IMR-90 (cell line): ENCODE data around the gene PYY. TPM values are rescaled to one million over a fixed set of nuclear protein-coding genes. Genes with fewer than 3 reads are reported as not detected.

Source experiments
- ATAC-seq: fragments of 200-7000 bp; cut with Tn5 transposase; 2 replicates; pipeline ENCODE4 v1.9.1; 2020; ENCODE audit warnings: low read depth, mild to moderate bottlenecking, moderate library complexity
- BruUV-seq: library from RNA; stranded (reverse); fragments of 400-500 nt; replicated peaks from 2 replicates; lab custom pipeline; 2021; lab: Mats Ljungman, UMichigan
- CTCF ChIA-PET: fragments of 300-600 bp; formaldehyde crosslinking; extraction: SDS; loops from one replicate; lab custom pipeline; 2021; ENCODE audit warnings: antibody characterized with exemption; lab: Yijun Ruan, JAX
- POLR2A ChIA-PET: fragments of 300-600 bp; sonication (Branson Sonifier 250); formaldehyde crosslinking; loops from one replicate; lab custom pipeline; 2022; ENCODE audit warnings: antibody characterized with exemption; ENCODE audit not compliant: unreplicated experiment; lab: Charles Lee
- DNase-seq: peaks from one replicate; pipeline ENCODE4 v3.0.0; 2013
- H2AFZ ChIP-seq: replicated peaks from 2 replicates; pipeline ENCODE3; 2013; ENCODE audit warnings: low read length, mild to moderate bottlenecking; ENCODE audit not compliant: poor library complexity
- H2AK5ac ChIP-seq: 2 replicates; pipeline ENCODE4 v1.6.1; 2013; ENCODE audit warnings: low read depth, low read length, inconsistent platforms
- H2AK9ac ChIP-seq: replicated peaks from 2 replicates; pipeline ENCODE3; 2013; ENCODE audit warnings: mild to moderate bottlenecking, low read depth, low read length, moderate library complexity; ENCODE audit not compliant: poor library complexity
- H2BK120ac ChIP-seq: 2 replicates; pipeline ENCODE4 v1.6.1; 2013; ENCODE audit warnings: low read depth, low read length, inconsistent platforms
- H2BK15ac ChIP-seq: 3 replicates; pipeline ENCODE4 v1.6.1; 2013; ENCODE audit warnings: low read depth, low read length, inconsistent platforms
- H2BK20ac ChIP-seq: 2 replicates; pipeline ENCODE4 v1.6.1; 2013; ENCODE audit warnings: low read depth, mild to moderate bottlenecking, inconsistent platforms, low read length, moderate library complexity
- H2BK5ac ChIP-seq: 2 replicates; pipeline ENCODE4 v1.6.1; 2013; ENCODE audit warnings: mild to moderate bottlenecking, low read depth, low read length, inconsistent platforms; ENCODE audit not compliant: poor library complexity, severe bottlenecking
- H3K14ac ChIP-seq: replicated peaks from 2 replicates; pipeline ENCODE4 v1.6.1; 2013; ENCODE audit warnings: low read depth, low read length, inconsistent platforms
- H3K18ac ChIP-seq: 2 replicates; pipeline ENCODE4 v1.6.1; 2013; ENCODE audit warnings: low read depth, low read length, control low read depth
- H3K23ac ChIP-seq: 2 replicates; pipeline ENCODE4 v1.6.1; 2013; ENCODE audit warnings: low read depth, low read length, inconsistent platforms
- H3K27ac ChIP-seq: 2 replicates; pipeline ENCODE4 v1.5.1; 2013; ENCODE audit warnings: mild to moderate bottlenecking, control low read depth, low read length; ENCODE audit not compliant: insufficient read depth
- H3K27me3 ChIP-seq: 2 replicates; pipeline ENCODE4 v1.6.1; 2013; ENCODE audit warnings: low read length; ENCODE audit not compliant: control insufficient read depth, insufficient read depth
- H3K36me3 ChIP-seq: 2 replicates; pipeline ENCODE4 v1.6.1; 2013; ENCODE audit warnings: low read length, mixed read lengths; ENCODE audit not compliant: control insufficient read depth, insufficient read depth
- H3K4ac ChIP-seq: 2 replicates; pipeline ENCODE4 v1.6.1; 2013; ENCODE audit warnings: low read depth, low read length, inconsistent platforms
- H3K4me1 ChIP-seq: 2 replicates; pipeline ENCODE4 v1.6.1; 2013; ENCODE audit warnings: low read length, mixed read lengths; ENCODE audit not compliant: control insufficient read depth, insufficient read depth
- H3K4me2 ChIP-seq: 2 replicates; pipeline ENCODE4 v1.6.1; 2013; ENCODE audit warnings: low read depth, mild to moderate bottlenecking, control low read depth, low read length, moderate library complexity
- H3K4me3 ChIP-seq: 2 replicates; pipeline ENCODE4 v1.5.1; 2013; ENCODE audit warnings: low read depth, mild to moderate bottlenecking, control low read depth, low read length, moderate library complexity; ENCODE audit not compliant: insufficient read depth
- H3K56ac ChIP-seq: 2 replicates; pipeline ENCODE4 v1.6.1; 2013; ENCODE audit warnings: low read length, inconsistent platforms; ENCODE audit not compliant: insufficient read depth; ENCODE audit errors: extremely low read depth
- H3K79me1 ChIP-seq, 2 experiments: 2 replicates each; pipeline ENCODE4 v1.6.1; 2013; ENCODE audit warnings: low read length in 2 of 2, inconsistent platforms in 1 of 2, low read depth in 1 of 2
- H3K9ac ChIP-seq: 2 replicates; pipeline ENCODE4 v1.6.1; 2013; ENCODE audit warnings: low read depth, low read length, control low read depth
- H3K9me1 ChIP-seq: 2 replicates; pipeline ENCODE4 v1.6.1; 2013; ENCODE audit warnings: low read length, inconsistent platforms; ENCODE audit not compliant: insufficient read depth
- H3K9me3 ChIP-seq: 2 replicates; pipeline ENCODE4 v1.6.1; 2013; ENCODE audit warnings: low read length; ENCODE audit not compliant: control insufficient read depth, insufficient read depth
- H4K20me1 ChIP-seq: 2 replicates; pipeline ENCODE4 v1.6.1; 2013; ENCODE audit warnings: low read length, inconsistent platforms; ENCODE audit not compliant: insufficient read depth
- H4K5ac ChIP-seq: 2 replicates; pipeline ENCODE4 v1.6.1; 2013; ENCODE audit warnings: mild to moderate bottlenecking, low read depth, low read length, control low read depth
- H4K8ac ChIP-seq, 2 experiments: 2 replicates each; pipeline ENCODE4 v1.6.1; 2013; ENCODE audit warnings: low read depth in 2 of 2, low read length in 2 of 2, control low read depth in 1 of 2, inconsistent platforms in 1 of 2
- H4K91ac ChIP-seq: 2 replicates; pipeline ENCODE4 v1.6.1; 2013; ENCODE audit warnings: low read depth, low read length, inconsistent platforms; ENCODE audit not compliant: insufficient read depth
- CEBPB ChIP-seq: IDR thresholded peaks from 2 replicates; pipeline ENCODE4 v1.6.1; 2012; ENCODE audit warnings: low read depth, low read length, improper control_type of control experiment
- CHD1 ChIP-seq: IDR thresholded peaks from 2 replicates; pipeline ENCODE4 v1.6.1; 2012; ENCODE audit warnings: low read depth, low read length, improper control_type of control experiment
- CTCF ChIP-seq: conservative IDR thresholded peaks from 2 replicates; pipeline ENCODE4 v1.5.1; 2012; ENCODE audit warnings: mild to moderate bottlenecking, low read depth, low read length, improper control_type of control experiment
- MAFK ChIP-seq: IDR thresholded peaks from 2 replicates; pipeline ENCODE4 v1.6.1; 2012; ENCODE audit warnings: low read depth, low read length, improper control_type of control experiment
- NFE2L2 ChIP-seq: fragments of 150-350 bp; IDR thresholded peaks from 2 replicates; pipeline ENCODE4 v1.6.1; 2016; ENCODE audit warnings: low read depth, mild to moderate bottlenecking, low read length
- POLR2A ChIP-seq: IDR thresholded peaks from 2 replicates; pipeline ENCODE4 v1.6.1; 2012; ENCODE audit warnings: mild to moderate bottlenecking, low read depth, low read length
- RFX5 ChIP-seq: IDR thresholded peaks from 2 replicates; pipeline ENCODE4 v1.8.0; 2012; ENCODE audit warnings: low read depth, mild to moderate bottlenecking, low read length, moderate library complexity
- SMC3 ChIP-seq: fragments of 150-350 bp; IDR thresholded peaks from 2 replicates; pipeline ENCODE4 v1.6.1; 2016; ENCODE audit warnings: low read depth, mild to moderate bottlenecking, antibody characterized with exemption, low read length, moderate library complexity
- USF2 ChIP-seq: fragments of 150-350 bp; IDR thresholded peaks from 2 replicates; pipeline ENCODE4 v1.6.1; 2017; ENCODE audit warnings: mild to moderate bottlenecking, antibody characterized with exemption, low read length, low read depth
- WGBS, 2 experiments: methylation state at CpG; one replicate each; pipeline versions ENCODE4 v1.1.5 to v1.1.7; 2013; ENCODE audit warnings: missing lambda C conversion rate in 2 of 2; ENCODE audit not compliant: insufficient read length in 1 of 2; ENCODE audit errors: extremely low coverage in 2 of 2; 5-methylcytosine and 5-hydroxymethylcytosine counted together
- dilution Hi-C: fragments of 300-500 bp; cut with HindIII; formaldehyde crosslinking; loops from one replicate; pipeline ENCODE4 v1.14.3; 2018; ENCODE audit warnings: low sequenced_read_pairs; ENCODE audit not compliant: unreplicated experiment
- in situ Hi-C: fragments of 300-500 bp; cut with MboI; formaldehyde crosslinking; loops from 3 replicates; pipeline ENCODE4 v1.14.3; 2019; ENCODE audit warnings: low sequenced_read_pairs, inconsistent platforms, mixed read lengths
- intact Hi-C: fragments of 100-400 bp; cut with micrococcal nuclease; formaldehyde crosslinking; loops from 2 replicates; pipeline ENCODE4 v1.10.0; 2022
- polyA plus RNA-seq, 3 experiments: library from polyadenylated mRNA; depleted of rRNA; stranded (reverse); fragments of >200 nt; gene quantifications; 2 replicates each; pipeline ENCODE4 v1.2.3, GENCODE V29; 2012; ENCODE audit warnings: low replicate concordance in 1 of 3
- total RNA-seq: library from RNA; depleted of rRNA; stranded (reverse); fragments of >200 nt; gene quantifications from 2 replicates; pipeline ENCODE4 v1.2.3, GENCODE V29; 2012

PYY gene
- total and polyA plus RNA-seq, 2 of the 4 experiments (the other 2 are of a cell fraction): not detected

- no peak overlapping the region for H2BK15ac ChIP-seq
- no peak for DNase-seq
- H4K91ac ChIP-seq: no peak overlapping the region
- peaks cover 54% of the 10 kb centered on the region for H3K27me3 ChIP-seq
- no peak overlapping the region for H3K27ac ChIP-seq
- H3K9ac ChIP-seq: no peak overlapping the region
- no peak overlapping the region for H2AFZ ChIP-seq
- ATAC-seq: no peak
- H3K23ac ChIP-seq: no peak overlapping the region
- H3K4me3 ChIP-seq: no peak overlapping the region
- TF ChIP-seq NFE2L2 (no peak), CTCF (no peak), USF2 (no peak), POLR2A (no peak), CHD1 (no peak), RFX5 (no peak), CEBPB (no peak), MAFK (no peak), SMC3 (no peak)
- no peaks in the 10 kb centered on the region for H3K36me3 ChIP-seq
- no peak overlapping the region for H4K8ac ChIP-seq
- in situ Hi-C loops: no loop called here
- H3K18ac ChIP-seq: no peak overlapping the region
- no peak overlapping the region for H3K4me2 ChIP-seq
- no peak overlapping the region for H3K4ac ChIP-seq
- BruUV-seq: no TSS peak
- no peaks in the 10 kb centered on the region for H3K9me3 ChIP-seq
- no peak overlapping the region for H2AK5ac ChIP-seq
- CTCF ChIA-PET: no interaction called here
- no peak overlapping the region for H4K5ac ChIP-seq
- H3K14ac ChIP-seq: no peak overlapping the region
- H2BK120ac ChIP-seq: no peak overlapping the region
- no peaks in the 10 kb centered on the region for H3K4me1 ChIP-seq
- no peaks in the 10 kb centered on the region for H4K20me1 ChIP-seq
- dilution Hi-C loops: no loop called here
- no peaks in the 10 kb centered on the region for H3K79me1 ChIP-seq
- 67 to 100% methylated on average over 1 to 3 of the region's 9 CpGs for WGBS, 2 experiments
- H2BK20ac ChIP-seq: no peak overlapping the region
- POLR2A ChIA-PET: no interaction called here
- H3K9me1 ChIP-seq: no peaks in the 10 kb centered on the region
- intact Hi-C loops: no loop called here
- no peak overlapping the region for H2AK9ac ChIP-seq
- H3K56ac ChIP-seq: no peak overlapping the region
- H2BK5ac ChIP-seq: no peak overlapping the region
Observed at GRCh38 chr17:43976963-43977837, 23.5 kb upstream of the PYY start.
